Frontal cortex (tissue), 4 donors: ENCODE results near the gene CCSER1. TPM values are rescaled to one million over a fixed set of nuclear protein-coding genes. Genes with fewer than 3 reads are reported as not detected.
A peak's percentile ranks its signal among the peaks of the same experiment; 100 is the strongest.

Source experiments
- DNase-seq, 2 donors: peaks; one replicate each; pipeline ENCODE4 v3.0.0; 2012; ENCODE audit warnings: low spot score in 2 of 2
- FAIRE-seq: peaks from 2 replicates; lab custom pipeline; 2012; peaks lifted over from hg19 to GRCh38; lab: Jason Lieb, UNC
- total RNA-seq: library from RNA; depleted of rRNA; stranded (reverse); fragments of >200 nt; gene quantifications from one replicate; pipeline ENCODE4 v1.2.3, GENCODE V29; 2014
- donor health status: control.
- donor health status: control.
- donor health status: control.

Gene CCSER1
- 165 TPM for total RNA-seq

GRCh38 chr4:90127223-90127705, at the start of gene CCSER1:
Gene CCSER1 (plus strand): TSS chr4:90127394.
- FAIRE-seq (no peak), DNase-seq (peak; percentile 34 to 42)

- DNase-seq (no peak), FAIRE-seq (no peak)
Measured at GRCh38 chr4:90078440-90078839, 48.8 kb upstream of the CCSER1 start.

GRCh38 chr4:90080116-90080515, 47.1 kb upstream of the CCSER1 start:
- FAIRE-seq (no peak), DNase-seq (no peak)

- FAIRE-seq (no peak), DNase-seq (no peak)
Measured at GRCh38 chr4:90081432-90082144, 45.6 kb upstream of the CCSER1 start.

GRCh38 chr4:90082449-90082848, 44.7 kb upstream of the CCSER1 start:
- no peak for FAIRE-seq
- no peak for DNase-seq

- FAIRE-seq (no peak), DNase-seq (no peak)
Measured at GRCh38 chr4:90084277-90084966, 42.8 kb upstream of the CCSER1 start.

GRCh38 chr4:90084967-90085295, 42.3 kb upstream of the CCSER1 start:
- FAIRE-seq (no peak), DNase-seq (no peak)

- FAIRE-seq (no peak), DNase-seq (no peak)
Measured at GRCh38 chr4:90093526-90093925, 33.7 kb upstream of the CCSER1 start.

- DNase-seq (no peak), FAIRE-seq (no peak)
Measured at GRCh38 chr4:90095000-90095399, 32.2 kb upstream of the CCSER1 start.

GRCh38 chr4:90099812-90100211, 27.4 kb upstream of the CCSER1 start:
- no peak for DNase-seq
- FAIRE-seq, result no peak

- DNase-seq (no peak), FAIRE-seq (no peak)
Measured at GRCh38 chr4:90103991-90104390, 23.2 kb upstream of the CCSER1 start.

- FAIRE-seq, result no peak
- no peak for DNase-seq
Measured at GRCh38 chr4:90105274-90105673, 21.9 kb upstream of the CCSER1 start.

GRCh38 chr4:90112715-90113114, 14.5 kb upstream of the CCSER1 start:
- FAIRE-seq (no peak), DNase-seq (no peak)

GRCh38 chr4:90113881-90114457, 13.2 kb upstream of the CCSER1 start:
- DNase-seq (no peak), FAIRE-seq (no peak)

- no peak for FAIRE-seq
- no peak for DNase-seq
Measured at GRCh38 chr4:90118527-90119195, 8.5 kb upstream of the CCSER1 start.

GRCh38 chr4:90120037-90120436, 7.2 kb upstream of the CCSER1 start:
- DNase-seq, result no peak
- FAIRE-seq, result no peak

- DNase-seq (no peak), FAIRE-seq (no peak)
Measured at GRCh38 chr4:90120815-90121214, 6.4 kb upstream of the CCSER1 start.

- DNase-seq (no peak), FAIRE-seq (peak; percentile 48)
Measured at GRCh38 chr4:90121676-90122354, 5.4 kb upstream of the CCSER1 start.

GRCh38 chr4:90122355-90122748, 4.8 kb upstream of the CCSER1 start:
- FAIRE-seq (no peak), DNase-seq (no peak)

- DNase-seq (no peak), FAIRE-seq (no peak)
Measured at GRCh38 chr4:90124276-90124675, 2.9 kb upstream of the CCSER1 start.
